SK-N-SH (cell line): Measurements from ENCODE around the gene CATSPER4. TPM values are rescaled to one million over a fixed set of nuclear protein-coding genes. Genes with fewer than 3 reads are reported as not detected.

Source experiments
- CTCF ChIA-PET: fragments of 300-600, 350-600 bp; formaldehyde crosslinking; extraction: SDS; loops from one replicate; lab custom pipeline; 2021; lab: Yijun Ruan, JAX
- POLR2A ChIA-PET: fragments of 350-600 bp; sonication (Branson Sonifier 250); formaldehyde crosslinking; extraction: SDS; loops from one replicate; lab custom pipeline; 2020; ENCODE audit warnings: antibody characterized with exemption, inconsistent platforms; lab: Yijun Ruan, JAX
- DNase-seq: peaks from one replicate; pipeline ENCODE4 v3.0.0; 2012
- H2AFZ ChIP-seq: fragments of 200-600 bp; sonication (generic); 2 replicates; pipeline ENCODE4 v1.8.1; 2016; ENCODE audit warnings: antibody characterized with exemption, mild to moderate bottlenecking, low read depth
- H3F3A ChIP-seq: fragments of 200-600 bp; sonication (generic); replicated peaks from 2 replicates; pipeline ENCODE3; 2016; ENCODE audit warnings: antibody characterized with exemption, mild to moderate bottlenecking; ENCODE audit not compliant: insufficient read depth
- H3K27ac ChIP-seq, 2 experiments: fragments of 200-500 bp in 1 of 2; fragments of 200-600 bp in 1 of 2; sonication (Bioruptor generic) in 1 of 2; sonication (generic), shearing (Covaris generic) in 1 of 2; 2 replicates each; pipeline versions ENCODE4 v1.5.1 to v1.6.1; 2014 to 2016; ENCODE audit warnings: low read depth in 2 of 2, inconsistent platforms in 1 of 2, low read length in 1 of 2, mild to moderate bottlenecking in 1 of 2, mixed read lengths in 1 of 2
- H3K27me3 ChIP-seq: fragments of 200-600 bp; sonication (generic), shearing (Covaris generic); 2 replicates; pipeline ENCODE4 v1.6.1; 2016; ENCODE audit warnings: mixed run types; ENCODE audit not compliant: insufficient read depth
- H3K36me3 ChIP-seq, 2 experiments: fragments of 200-500 bp in 1 of 2; fragments of 200-600 bp in 1 of 2; sonication (Bioruptor generic) in 1 of 2; sonication (generic) in 1 of 2; replicated peaks in 1 of 2; 2 replicates each; pipeline versions ENCODE3 to v1.5.1; 2014 to 2016; ENCODE audit warnings: low read length in 1 of 2, mild to moderate bottlenecking in 1 of 2; ENCODE audit not compliant: insufficient read depth in 2 of 2, control insufficient read depth in 1 of 2
- H3K4me1 ChIP-seq, 2 experiments: fragments of 200-500 bp in 1 of 2; fragments of 200-600 bp in 1 of 2; sonication (Bioruptor generic) in 1 of 2; sonication (generic), shearing (Covaris generic) in 1 of 2; 2 replicates each; pipeline versions ENCODE4 v1.5.1 to v1.6.1; 2014 to 2016; ENCODE audit warnings: low read depth in 1 of 2, low read length in 1 of 2, mixed run types in 1 of 2; ENCODE audit not compliant: insufficient read depth in 2 of 2, control insufficient read depth in 1 of 2
- H3K4me2 ChIP-seq: fragments of 200-600 bp; sonication (generic), shearing (Covaris generic); 2 replicates; pipeline ENCODE4 v1.6.1; 2017; ENCODE audit warnings: mixed run types
- H3K4me3 ChIP-seq, 2 experiments: fragments of 200-500 bp in 1 of 2; fragments of 200-600 bp in 1 of 2; sonication (Bioruptor generic) in 1 of 2; sonication (generic), shearing (Covaris generic) in 1 of 2; 2 replicates each; pipeline versions ENCODE4 v1.5.1 to v1.8.1; 2014 to 2016; ENCODE audit warnings: low read depth in 2 of 2, inconsistent platforms in 1 of 2, low read length in 1 of 2, mild to moderate bottlenecking in 1 of 2, mixed read lengths in 1 of 2, moderate library complexity in 1 of 2
- H3K79me2 ChIP-seq: fragments of 200-600 bp; sonication (generic); 2 replicates; pipeline ENCODE4 v1.8.1; 2017; ENCODE audit warnings: mild to moderate bottlenecking; ENCODE audit not compliant: insufficient read depth
- H3K9ac ChIP-seq: fragments of 200-600 bp; sonication (generic); 2 replicates; pipeline ENCODE4 v1.6.1; 2017; ENCODE audit warnings: mixed run types
- H3K9me2 ChIP-seq: fragments of 200-600 bp; sonication (generic); 2 replicates; pipeline ENCODE4 v1.6.1; 2017; ENCODE audit warnings: mixed run types
- H3K9me3 ChIP-seq: fragments of 200-600 bp; sonication (generic); 2 replicates; pipeline ENCODE4 v1.6.1; 2017; ENCODE audit warnings: mixed run types, mild to moderate bottlenecking, moderate library complexity
- H4K20me1 ChIP-seq: fragments of 200-600 bp; sonication (generic); 2 replicates; pipeline ENCODE4 v1.6.1; 2017; ENCODE audit warnings: mild to moderate bottlenecking, mixed run types; ENCODE audit not compliant: insufficient read depth
- FOSL2 ChIP-seq: IDR thresholded peaks from 2 replicates; pipeline ENCODE4 v1.4.0; 2012; ENCODE audit warnings: low read depth, mild to moderate bottlenecking, moderate library complexity, borderline replicate concordance
- FOXJ3 ChIP-seq: sonication (generic); formaldehyde crosslinking; IDR thresholded peaks from 2 replicates; pipeline ENCODE4 v1.5.1; 2020; ENCODE audit warnings: mild to moderate bottlenecking, missing genetic modification reagents
- NFIC ChIP-seq: IDR thresholded peaks from 2 replicates; pipeline ENCODE4 v1.4.0; 2012; ENCODE audit warnings: borderline replicate concordance
- POLR2AphosphoS5 ChIP-seq: IDR thresholded peaks from 2 replicates; pipeline ENCODE4 v1.6.1; 2012; ENCODE audit warnings: low read depth, low read length
- RCOR1 ChIP-seq: fragments of 150-350 bp; IDR thresholded peaks from 2 replicates; pipeline ENCODE4 v1.6.1; 2017; ENCODE audit warnings: antibody characterized with exemption, low read length
- RFX5 ChIP-seq: IDR thresholded peaks from 2 replicates; pipeline ENCODE4 v1.6.1; 2012; ENCODE audit warnings: mild to moderate bottlenecking, improper control_type of control experiment, low read length
- SMC3 ChIP-seq: IDR thresholded peaks from 2 replicates; pipeline ENCODE4 v1.6.1; 2012; ENCODE audit warnings: low read depth, low read length, improper control_type of control experiment
- TAF1 ChIP-seq: IDR thresholded peaks from 2 replicates; pipeline ENCODE4 v1.6.1; 2012; ENCODE audit warnings: low read depth, mild to moderate bottlenecking, low read length, moderate library complexity, borderline replicate concordance
- TCF12 ChIP-seq: IDR thresholded peaks from 2 replicates; pipeline ENCODE4 v1.4.0; 2012
- WGBS: methylation state at CpG from one replicate; pipeline ENCODE4 v1.1.6; 2017; ENCODE audit warnings: low lambda C conversion rate; 5-methylcytosine and 5-hydroxymethylcytosine counted together
- polyA plus RNA-seq, 3 experiments: library from polyadenylated mRNA; depleted of rRNA; stranded (reverse); fragments of >200 nt; gene quantifications; 2 replicates each; pipeline ENCODE4 v1.2.3, GENCODE V29; 2012
- TF ChIP-seq, protein P1 (sequence below): IDR thresholded peaks from 2 replicates; pipeline ENCODE4 v1.4.0; 2012; ENCODE audit warnings: low read depth, borderline replicate concordance
- TF ChIP-seq, protein P2 (sequence below): IDR thresholded peaks from 2 replicates; pipeline ENCODE4 v1.6.1; 2012; ENCODE audit warnings: mild to moderate bottlenecking, low read depth, low read length, moderate library complexity
- TF ChIP-seq, protein P3 (sequence below): fragments of 150-350 bp; IDR thresholded peaks from 2 replicates; pipeline ENCODE4 v1.6.1; 2017; ENCODE audit warnings: antibody characterized with exemption, low read length, low read depth, borderline replicate concordance
- TF ChIP-seq, protein P4 (sequence below): IDR thresholded peaks from 2 replicates; pipeline ENCODE4 v1.4.0; 2012; ENCODE audit warnings: low read depth

The CATSPER4 gene
- polyA plus RNA-seq, 1 of the 3 experiments (the other 2 are of a cell fraction): not detected

DNA sequence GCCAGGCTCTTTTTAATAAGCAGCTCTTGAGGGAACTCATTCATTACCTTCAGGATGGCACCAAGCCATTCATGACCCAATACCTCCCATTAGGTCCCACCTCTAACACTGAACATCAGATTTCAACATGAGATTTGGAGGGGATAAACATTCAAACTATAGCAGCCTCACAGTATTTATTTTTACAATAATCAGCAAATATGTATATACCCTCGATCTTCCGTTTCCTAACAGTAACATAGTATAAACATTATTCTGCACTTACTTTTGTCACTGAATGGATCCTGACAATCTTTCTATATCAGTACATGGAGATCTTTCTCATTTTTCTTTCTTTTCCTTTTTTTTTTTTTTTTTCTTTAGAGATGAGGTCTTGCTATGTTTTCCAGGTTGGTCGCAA, 5.4 kb downstream of the CATSPER4 start:
- Histone ChIP-seq H3K4me2 (no peak overlapping the region), H3K36me3 (no peaks in the 10 kb centered on the region), H2AFZ (no peak overlapping the region), H3K9me3 (no peaks in the 10 kb centered on the region), H3K27ac (no peak overlapping the region), H3K9me2 (no peaks in the 10 kb centered on the region), H4K20me1 (no peaks in the 10 kb centered on the region), H3K9ac (no peak overlapping the region), H3K79me2 (no peaks in the 10 kb centered on the region), H3K4me1 (no peaks in the 10 kb centered on the region), H3K4me3 (no peak overlapping the region), H3K27me3 (no peaks in the 10 kb centered on the region; the same call in 1 of the 2 replicates), H3F3A (no peaks in the 10 kb centered on the region)
- DNase-seq: no peak
- CTCF ChIA-PET: no interaction called here
- POLR2A ChIA-PET: no interaction called here
- no peak for TF ChIP-seq NFIC
- TF ChIP-seq, protein P1, sequence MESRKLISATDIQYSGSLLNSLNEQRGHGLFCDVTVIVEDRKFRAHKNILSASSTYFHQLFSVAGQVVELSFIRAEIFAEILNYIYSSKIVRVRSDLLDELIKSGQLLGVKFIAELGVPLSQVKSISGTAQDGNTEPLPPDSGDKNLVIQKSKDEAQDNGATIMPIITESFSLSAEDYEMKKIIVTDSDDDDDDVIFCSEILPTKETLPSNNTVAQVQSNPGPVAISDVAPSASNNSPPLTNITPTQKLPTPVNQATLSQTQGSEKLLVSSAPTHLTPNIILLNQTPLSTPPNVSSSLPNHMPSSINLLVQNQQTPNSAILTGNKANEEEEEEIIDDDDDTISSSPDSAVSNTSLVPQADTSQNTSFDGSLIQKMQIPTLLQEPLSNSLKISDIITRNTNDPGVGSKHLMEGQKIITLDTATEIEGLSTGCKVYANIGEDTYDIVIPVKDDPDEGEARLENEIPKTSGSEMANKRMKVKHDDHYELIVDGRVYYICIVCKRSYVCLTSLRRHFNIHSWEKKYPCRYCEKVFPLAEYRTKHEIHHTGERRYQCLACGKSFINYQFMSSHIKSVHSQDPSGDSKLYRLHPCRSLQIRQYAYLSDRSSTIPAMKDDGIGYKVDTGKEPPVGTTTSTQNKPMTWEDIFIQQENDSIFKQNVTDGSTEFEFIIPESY: no peak
- TF ChIP-seq RCOR1: no peak
- TF ChIP-seq, protein P2, sequence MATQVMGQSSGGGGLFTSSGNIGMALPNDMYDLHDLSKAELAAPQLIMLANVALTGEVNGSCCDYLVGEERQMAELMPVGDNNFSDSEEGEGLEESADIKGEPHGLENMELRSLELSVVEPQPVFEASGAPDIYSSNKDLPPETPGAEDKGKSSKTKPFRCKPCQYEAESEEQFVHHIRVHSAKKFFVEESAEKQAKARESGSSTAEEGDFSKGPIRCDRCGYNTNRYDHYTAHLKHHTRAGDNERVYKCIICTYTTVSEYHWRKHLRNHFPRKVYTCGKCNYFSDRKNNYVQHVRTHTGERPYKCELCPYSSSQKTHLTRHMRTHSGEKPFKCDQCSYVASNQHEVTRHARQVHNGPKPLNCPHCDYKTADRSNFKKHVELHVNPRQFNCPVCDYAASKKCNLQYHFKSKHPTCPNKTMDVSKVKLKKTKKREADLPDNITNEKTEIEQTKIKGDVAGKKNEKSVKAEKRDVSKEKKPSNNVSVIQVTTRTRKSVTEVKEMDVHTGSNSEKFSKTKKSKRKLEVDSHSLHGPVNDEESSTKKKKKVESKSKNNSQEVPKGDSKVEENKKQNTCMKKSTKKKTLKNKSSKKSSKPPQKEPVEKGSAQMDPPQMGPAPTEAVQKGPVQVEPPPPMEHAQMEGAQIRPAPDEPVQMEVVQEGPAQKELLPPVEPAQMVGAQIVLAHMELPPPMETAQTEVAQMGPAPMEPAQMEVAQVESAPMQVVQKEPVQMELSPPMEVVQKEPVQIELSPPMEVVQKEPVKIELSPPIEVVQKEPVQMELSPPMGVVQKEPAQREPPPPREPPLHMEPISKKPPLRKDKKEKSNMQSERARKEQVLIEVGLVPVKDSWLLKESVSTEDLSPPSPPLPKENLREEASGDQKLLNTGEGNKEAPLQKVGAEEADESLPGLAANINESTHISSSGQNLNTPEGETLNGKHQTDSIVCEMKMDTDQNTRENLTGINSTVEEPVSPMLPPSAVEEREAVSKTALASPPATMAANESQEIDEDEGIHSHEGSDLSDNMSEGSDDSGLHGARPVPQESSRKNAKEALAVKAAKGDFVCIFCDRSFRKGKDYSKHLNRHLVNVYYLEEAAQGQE: no peak
- TF ChIP-seq POLR2AphosphoS5: no peak
- no peak for TF ChIP-seq RFX5
- TF ChIP-seq FOSL2: no peak
- no peak for TF ChIP-seq FOXJ3 (CRISPR knock-in tag)
- TF ChIP-seq TAF1: no peak
- TF ChIP-seq SMC3: no peak
- TF ChIP-seq, protein P3, sequence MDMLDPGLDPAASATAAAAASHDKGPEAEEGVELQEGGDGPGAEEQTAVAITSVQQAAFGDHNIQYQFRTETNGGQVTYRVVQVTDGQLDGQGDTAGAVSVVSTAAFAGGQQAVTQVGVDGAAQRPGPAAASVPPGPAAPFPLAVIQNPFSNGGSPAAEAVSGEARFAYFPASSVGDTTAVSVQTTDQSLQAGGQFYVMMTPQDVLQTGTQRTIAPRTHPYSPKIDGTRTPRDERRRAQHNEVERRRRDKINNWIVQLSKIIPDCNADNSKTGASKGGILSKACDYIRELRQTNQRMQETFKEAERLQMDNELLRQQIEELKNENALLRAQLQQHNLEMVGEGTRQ: no peak
- TF ChIP-seq, protein P4, sequence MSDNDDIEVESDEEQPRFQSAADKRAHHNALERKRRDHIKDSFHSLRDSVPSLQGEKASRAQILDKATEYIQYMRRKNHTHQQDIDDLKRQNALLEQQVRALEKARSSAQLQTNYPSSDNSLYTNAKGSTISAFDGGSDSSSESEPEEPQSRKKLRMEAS: no peak
- TF ChIP-seq TCF12: no peak
- WGBS: 77% methylated on average over 3 of the region's 3 CpGs
